ENCODE data around the gene GTPBP3. TPM values are rescaled to one million over a fixed set of nuclear protein-coding genes. Genes with fewer than 3 reads are reported as not detected.

GTPBP3 gene
- total and polyA plus RNA-seq, 2 experiments from 2014 or later: 25.4 to 67.8 TPM

- H3K9me3 Mint-ChIP-seq: peaks cover 10% of the 10 kb centered on the region; the same call in 2 of the 3 replicates
- H3K4me1 Mint-ChIP-seq: peaks cover 9% of the 10 kb centered on the region
- peaks cover 3% of the 10 kb centered on the region for H4K20me1 ChIP-seq (replicated peaks; ENCODE audit: insufficient read depth)
- H3K27ac Mint-ChIP-seq: no peak overlapping the region
- peaks cover 31% of the 10 kb centered on the region for H3K36me3 Mint-ChIP-seq (ENCODE audit: low read depth)
- ATAC-seq: no peak
- DNase-seq (ENCODE audit: low spot score): no peak
- H3K4me3 ChIP-seq: no peak overlapping the region
- H3K27me3 Mint-ChIP-seq (ENCODE audit: insufficient read depth, low read depth, poor library complexity): peaks cover 13% of the 10 kb centered on the region
- no peaks in the 10 kb centered on the region; the same call in 1 of the 2 replicates for H3K36me3 ChIP-seq (ENCODE audit: insufficient read depth)
- no peaks in the 10 kb centered on the region for H3K9me2 ChIP-seq (ENCODE audit: insufficient read depth)
- TF ChIP-seq CTCF (conservative IDR thresholded peaks at IDR 0.05; ENCODE audit: low read depth in 2 of 2): no peak
- no peak for TF ChIP-seq ZNF114 (CRISPR knock-in tag; IDR thresholded peaks at IDR 0.05)
- TF ChIP-seq EZH2phosphoT487 (IDR thresholded peaks at IDR 0.05; ENCODE audit: unreplicated experiment): no peak
- no peak for TF ChIP-seq REST (IDR thresholded peaks at IDR 0.05; ENCODE audit: unreplicated experiment)
- TF ChIP-seq ZNF331 (CRISPR knock-in tag; IDR thresholded peaks at IDR 0.05; ENCODE audit: low read depth): no peak
- TF ChIP-seq ETS1 (IDR thresholded peaks at IDR 0.05): no peak
- TF ChIP-seq STAT1 (IDR thresholded peaks at IDR 0.05; ENCODE audit: unreplicated experiment): no peak
- peaks cover 15% of the 10 kb centered on the region for H3K4me1 ChIP-seq (ENCODE audit: insufficient read depth)
- no peak overlapping the region for H2AFZ ChIP-seq
- no peak overlapping the region for H3K4me2 ChIP-seq
- H3K27me3 ChIP-seq (ENCODE audit: insufficient read depth): no peaks in the 10 kb centered on the region
- H3F3A ChIP-seq (replicated peaks; ENCODE audit: low read depth): peaks cover 18% of the 10 kb centered on the region
- H3K27ac ChIP-seq (ENCODE audit: low read depth): 0 out of 2 replicates have a peak overlapping the region, but pooled peaks have one; percentile 69
- H3K4me3 Mint-ChIP-seq: no peak overlapping the region
- peaks cover 15% of the 10 kb centered on the region for H3K79me2 ChIP-seq (replicated peaks; ENCODE audit: insufficient read depth)
Observed at GRCh38 chr19:17296976-17297375, 40.4 kb upstream of the GTPBP3 start.

GRCh38 chr19:17300992-17301619 lies 36.2 kb upstream of the GTPBP3 start:
- Histone ChIP-seq H2AFZ (no peak overlapping the region), H3K9me2 (ENCODE audit: insufficient read depth) (no peaks in the 10 kb centered on the region), H3K27ac (ENCODE audit: low read depth) (no peak overlapping the region), H3K27me3 (ENCODE audit: insufficient read depth) (no peaks in the 10 kb centered on the region), H3K36me3 (ENCODE audit: insufficient read depth) (no peaks in the 10 kb centered on the region; the same call in 1 of the 2 replicates), H3K4me2 (no peak overlapping the region), H4K20me1 (replicated peaks; ENCODE audit: insufficient read depth) (peaks cover 3% of the 10 kb centered on the region), H3K4me1 (ENCODE audit: insufficient read depth) (peaks cover 28% of the 10 kb centered on the region), H3F3A (replicated peaks; ENCODE audit: low read depth) (peaks cover 29% of the 10 kb centered on the region), H3K4me3 (no peak overlapping the region), H3K79me2 (replicated peaks; ENCODE audit: insufficient read depth) (peaks cover 7% of the 10 kb centered on the region)
- TF ChIP-seq CREB1 (CRISPR knock-in tag; IDR thresholded peaks at IDR 0.05; ENCODE audit: low read depth): no peak
- no peak for DNase-seq (ENCODE audit: low spot score)
- Mint-ChIP-seq H3K4me3 (peak overlapping the region; percentile 20; the same call in 2 of the 3 replicates), H3K9me3 (peaks cover 10% of the 10 kb centered on the region), H3K36me3 (ENCODE audit: low read depth) (peaks cover 25% of the 10 kb centered on the region), H3K27ac (no peak overlapping the region), H3K4me1 (peaks cover 27% of the 10 kb centered on the region), H3K27me3 (ENCODE audit: insufficient read depth, low read depth, poor library complexity) (peaks cover 20% of the 10 kb centered on the region)
- ATAC-seq: no peak
